Measurements from ENCODE around the gene SERPINA6.
"Not testable (repeated sequence)": the region's sequence is repeated elsewhere in the genome, so short reads cannot be mapped to it uniquely, and the experiment has no call there.

Gene SERPINA6

GRCh38 chr14:94291159-94291905 lies 31.8 kb downstream of the SERPINA6 start:
- DNase-seq: no peak

GRCh38 chr14:94290197-94290596 lies 32.9 kb downstream of the SERPINA6 start:
- DNase-seq: no peak

- DNase-seq: no peak
Measured at GRCh38 chr14:94288610-94289465, 34.3 kb downstream of the SERPINA6 start.

- DNase-seq: no peak
Measured at GRCh38 chr14:94285158-94285557, 38.0 kb downstream of the SERPINA6 start.

- no peak for DNase-seq
Measured at GRCh38 chr14:94284221-94284620, 38.9 kb downstream of the SERPINA6 start.

GRCh38 chr14:94282991-94283723 lies 40.0 kb downstream of the SERPINA6 start:
- DNase-seq: no peak

- DNase-seq: no peak
Measured at GRCh38 chr14:94278731-94279130, 44.4 kb downstream of the SERPINA6 start.

- DNase-seq: not testable (repeated sequence)
Measured at GRCh38 chr14:94276898-94277561, 46.1 kb downstream of the SERPINA6 start.

- no peak for DNase-seq
Measured at GRCh38 chr14:94269156-94269555, 54.0 kb downstream of the SERPINA6 start.

- not testable (repeated sequence) for DNase-seq
Measured at GRCh38 chr14:94268582-94268981, 54.6 kb downstream of the SERPINA6 start.

GRCh38 chr14:94267352-94267751 lies 55.8 kb downstream of the SERPINA6 start:
- DNase-seq: no peak

- DNase-seq: not testable (repeated sequence)
Measured at GRCh38 chr14:94264195-94264594, 58.9 kb downstream of the SERPINA6 start.

All from SHP77 (cell line).